GM12872 (cell line): ENCODE results near the gene NEDD9.

ENCODE experiments used
- CTCF ChIP-seq: IDR thresholded peaks from 3 replicates; pipeline ENCODE4 v1.5.1; 2011; ENCODE audit warnings: low read depth, mild to moderate bottlenecking, low read length, moderate library complexity; ENCODE audit not compliant: insufficient read depth

NEDD9 gene

GRCh38 chr6:11248974-11249761 is 16.7 kb upstream of the NEDD9 start:
- TF ChIP-seq CTCF = no peak

GRCh38 chr6:11246722-11247121 is 14.3 kb upstream of the NEDD9 start:
- TF ChIP-seq CTCF = no peak

- no peak for TF ChIP-seq CTCF
Observed at GRCh38 chr6:11245381-11246256, 13.2 kb upstream of the NEDD9 start.

GRCh38 chr6:11244387-11245126 is 12.1 kb upstream of the NEDD9 start:
- no peak for TF ChIP-seq CTCF

- no peak for TF ChIP-seq CTCF
Observed at GRCh38 chr6:11243861-11244260, 11.4 kb upstream of the NEDD9 start.

GRCh38 chr6:11242711-11243110 is 10.2 kb upstream of the NEDD9 start:
- TF ChIP-seq CTCF = no peak

GRCh38 chr6:11241793-11242201 is 9.3 kb upstream of the NEDD9 start:
- no peak for TF ChIP-seq CTCF
